GM12891 (cell line): ENCODE measurements around the gene CLRN3.

Experiments used
- POLR2A ChIP-seq: IDR thresholded peaks from 2 replicates; pipeline ENCODE4 v1.6.1; 2011; ENCODE audit warnings: low read depth, low read length, control low read depth
- POLR2AphosphoS5 ChIP-seq: IDR thresholded peaks from 2 replicates; pipeline ENCODE4 v1.6.1; 2011; ENCODE audit warnings: low read depth, low read length, control low read depth
- TAF1 ChIP-seq: IDR thresholded peaks from 2 replicates; pipeline ENCODE4 v1.6.1; 2011; ENCODE audit warnings: low read depth, low read length, control low read depth

- TF ChIP-seq POLR2A (no peak), TAF1 (no peak), POLR2AphosphoS5 (no peak)
Observed at GRCh38 chr10:127921753-127922145, 29.0 kb upstream of the CLRN3 start.
